Measurements from ENCODE around the gene CYP4F2. TPM values are rescaled to one million over a fixed set of nuclear protein-coding genes. Genes with fewer than 3 reads are reported as not detected.

Gene CYP4F2
- total and polyA plus RNA-seq, 9 of the 15 experiments (the other 6 are each of a cell fraction or from before 2014, with no cell fraction given) = 0.10 to 0.56 (median 0.32) TPM; not detected in 2

DNA sequence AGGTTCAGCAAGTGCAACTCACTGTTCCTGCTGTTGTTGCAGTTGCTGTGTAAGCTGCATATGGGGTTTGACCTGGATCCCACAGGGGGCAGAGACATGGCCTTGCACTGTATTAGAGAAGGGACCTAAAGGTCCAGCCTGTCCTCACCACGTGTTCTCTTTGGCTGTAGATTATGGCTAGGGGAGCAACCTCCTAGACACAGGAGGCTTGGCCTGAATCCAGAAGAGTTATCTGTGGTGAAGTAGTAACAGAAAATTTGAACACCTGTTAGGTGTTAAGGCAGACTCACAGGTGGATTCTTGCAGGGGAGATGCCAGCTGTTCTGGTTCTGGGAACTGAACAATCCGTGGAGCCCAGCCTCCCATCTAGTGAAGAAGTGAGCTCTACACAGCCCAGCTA, 39.9 kb upstream of the CYP4F2 start:
- in situ Hi-C loops (cut with MboI) = no loop called here
- no peaks in the 10 kb centered on the region for H3K36me3 ChIP-seq (ENCODE audit: control insufficient read depth, insufficient read depth, low read length)
- H3K9me3 ChIP-seq (replicated peaks; ENCODE audit: control insufficient read depth, insufficient read depth, low read depth, low read length) = no peaks in the 10 kb centered on the region
- H3K4me3 ChIP-seq = no peak overlapping the region
- H3K79me2 ChIP-seq (ENCODE audit: control insufficient read depth, insufficient read depth, low read length) = no peaks in the 10 kb centered on the region
- FAIRE-seq = no peak
- H4K20me1 ChIP-seq (replicated peaks; ENCODE audit: control insufficient read depth, insufficient read depth, low read length) = no peaks in the 10 kb centered on the region
- peaks cover 0 to 3% of the 10 kb centered on the region in 2 experiments; a peak in 1 of 5 replicates for H3K4me1 ChIP-seq (replicated peaks in 1 of 2; ENCODE audit: control insufficient read depth in 2 of 2, insufficient read depth in 2 of 2, low read length in 2 of 2)
- no peak for ATAC-seq
- ChIA-PET POLR2A (no interaction called here), CTCF (ENCODE audit: low intra/inter-chr PET ratio) (no interaction called here)
- BruUV-seq (replicated peaks) = no TSS peak
- WGBS (ENCODE audit: insufficient coverage, low coverage, missing lambda C conversion rate) = 0% methylated on average over 2 of the region's 2 CpGs
- TF ChIP-seq SNIP1 (IDR thresholded peaks at IDR 0.05; ENCODE audit: low read depth) = no peak
- no peak overlapping the region for H3K27ac ChIP-seq (ENCODE audit: extremely low read depth, low read depth, low read length)
- H3K4me2 ChIP-seq (ENCODE audit: insufficient read depth, low read length) = no peak overlapping the region
- intact Hi-C loops (cut with micrococcal nuclease) = no loop called here
- no peaks in the 10 kb centered on the region for H3K9me1 ChIP-seq (ENCODE audit: control insufficient read depth, insufficient read depth, low read length)
- no peak overlapping the region for H2AFZ ChIP-seq (ENCODE audit: low read depth, low read length)
- no peak overlapping the region for H3K9ac ChIP-seq (ENCODE audit: insufficient read depth in 1 of 2, low read depth in 2 of 2, low read length in 2 of 2)
- H3K27me3 ChIP-seq (ENCODE audit: control insufficient read depth in 2 of 2, insufficient read depth in 2 of 2, low read length in 2 of 2) = peaks cover 0 to 13% of the 10 kb centered on the region in 2 experiments; a peak in 2 of 5 replicates
- no peak for DNase-seq (ENCODE audit: extremely low read depth in 1 of 4, low spot score in 3 of 4)

DNA sequence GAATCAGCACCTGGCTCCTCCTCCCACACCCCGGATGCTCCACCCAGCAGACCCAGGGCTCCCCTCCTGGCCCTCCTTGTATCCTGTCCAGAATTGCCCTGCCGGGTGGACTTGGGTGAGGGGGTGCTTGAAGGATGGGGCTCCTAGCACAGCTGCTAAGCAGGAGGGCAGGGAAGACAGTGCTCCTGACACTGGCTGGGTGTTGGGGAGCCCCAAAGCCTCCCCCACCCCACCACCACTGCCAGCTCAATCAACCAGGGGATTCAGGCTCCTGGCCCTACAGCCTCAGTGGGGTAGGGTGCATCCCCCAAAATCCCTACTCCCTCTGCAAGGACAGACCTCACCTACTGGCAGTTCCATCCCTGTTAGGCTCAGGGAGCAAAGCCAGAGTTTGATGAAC, 39.1 kb upstream of the CYP4F2 start:
- ChIA-PET CTCF (ENCODE audit: low intra/inter-chr PET ratio) (no interaction called here), POLR2A (no interaction called here)
- DNase-seq (ENCODE audit: extremely low read depth in 1 of 4, low spot score in 3 of 4) = no peak
- peaks cover 0 to 13% of the 10 kb centered on the region in 2 experiments; a peak in 2 of 5 replicates for H3K27me3 ChIP-seq (ENCODE audit: control insufficient read depth in 2 of 2, insufficient read depth in 2 of 2, low read length in 2 of 2)
- no peaks in the 10 kb centered on the region for H3K9me1 ChIP-seq (ENCODE audit: control insufficient read depth, insufficient read depth, low read length)
- BruUV-seq (replicated peaks) = no TSS peak
- intact Hi-C loops (cut with micrococcal nuclease) (no loop called here), in situ Hi-C loops (cut with MboI) (no loop called here)
- H3K4me3 ChIP-seq = no peak overlapping the region
- no peak overlapping the region for H3K27ac ChIP-seq (ENCODE audit: extremely low read depth, low read depth, low read length)
- H3K4me1 ChIP-seq (replicated peaks in 1 of 2; ENCODE audit: control insufficient read depth in 2 of 2, insufficient read depth in 2 of 2, low read length in 2 of 2) = peaks cover 0 to 3% of the 10 kb centered on the region in 2 experiments; a peak in 1 of 5 replicates
- no peak for TF ChIP-seq ASH1L (IDR thresholded peaks at IDR 0.05; ENCODE audit: borderline replicate concordance, low read depth, partially characterized antibody)
- no peak for TF ChIP-seq ZNF586 (CRISPR knock-in tag; conservative IDR thresholded peaks at IDR 0.05)
- no peaks in the 10 kb centered on the region for H3K79me2 ChIP-seq (ENCODE audit: control insufficient read depth, insufficient read depth, low read length)
- H3K9ac ChIP-seq (ENCODE audit: insufficient read depth in 1 of 2, low read depth in 2 of 2, low read length in 2 of 2) = no peak overlapping the region
- H3K9me3 ChIP-seq (replicated peaks; ENCODE audit: control insufficient read depth, insufficient read depth, low read depth, low read length) = no peaks in the 10 kb centered on the region
- H4K20me1 ChIP-seq (replicated peaks; ENCODE audit: control insufficient read depth, insufficient read depth, low read length) = no peaks in the 10 kb centered on the region
- H3K4me2 ChIP-seq (ENCODE audit: insufficient read depth, low read length) = no peak overlapping the region
- no peak for ATAC-seq
- no peaks in the 10 kb centered on the region for H3K36me3 ChIP-seq (ENCODE audit: control insufficient read depth, insufficient read depth, low read length)
- WGBS (ENCODE audit: insufficient coverage, low coverage, missing lambda C conversion rate) = 0% methylated on average over 2 of the region's 2 CpGs
- FAIRE-seq = no peak
- no peak overlapping the region for H2AFZ ChIP-seq (ENCODE audit: low read depth, low read length)

Measured in K562 (cell line).